ENCODE measurements around the gene SORCS2. TPM values are rescaled to one million over a fixed set of nuclear protein-coding genes. Genes with fewer than 3 reads are reported as not detected.

The SORCS2 gene
- polyA plus RNA-seq, 1 donor from 2014 or later: 1.0 TPM

- no peak overlapping the region for H3K9ac ChIP-seq (ENCODE audit: low read length)
- no peaks in the 10 kb centered on the region for H4K20me1 ChIP-seq (ENCODE audit: insufficient read depth)
- no peaks in the 10 kb centered on the region for H3K9me3 ChIP-seq (ENCODE audit: low read length)
- no peaks in the 10 kb centered on the region for H3K9me2 ChIP-seq (ENCODE audit: insufficient read depth, low read length)
- TF ChIP-seq EP300 (conservative IDR thresholded peaks at IDR 0.05; ENCODE audit: poor library complexity, severe bottlenecking): no peak
- TF ChIP-seq MXI1 (conservative IDR thresholded peaks at IDR 0.05; ENCODE audit: poor library complexity, severe bottlenecking): no peak
- no peak for TF ChIP-seq REST (IDR thresholded peaks at IDR 0.05; ENCODE audit: borderline replicate concordance)
- TF ChIP-seq CTCF (IDR thresholded peaks at IDR 0.05; ENCODE audit: poor library complexity, severe bottlenecking): no peak
- TF ChIP-seq POLR2AphosphoS5 (IDR thresholded peaks at IDR 0.05): no peak
- no peak for TF ChIP-seq EZH2 (IDR thresholded peaks at IDR 0.05; ENCODE audit: borderline replicate concordance, insufficient read depth, low read length, poor library complexity, severe bottlenecking)
- TF ChIP-seq TAF1 (IDR thresholded peaks at IDR 0.05; ENCODE audit: low read depth): no peak
- no peak for TF ChIP-seq SMC3 (conservative IDR thresholded peaks at IDR 0.05; ENCODE audit: poor library complexity)
- no peak for TF ChIP-seq RAD21 (conservative IDR thresholded peaks at IDR 0.05)
- no peak overlapping the region for H3K4me3 ChIP-seq (ENCODE audit: low read length)
- no peak overlapping the region for H3K27ac ChIP-seq (ENCODE audit: low read length)
- no peaks in the 10 kb centered on the region for H3K79me2 ChIP-seq (replicated peaks; ENCODE audit: insufficient read depth, low read length)
- H3K36me3 ChIP-seq (ENCODE audit: insufficient read depth, low read length): no peaks in the 10 kb centered on the region
- H3F3A ChIP-seq (ENCODE audit: insufficient read depth, low read length, poor library complexity, severe bottlenecking): no peaks in the 10 kb centered on the region
- H3K4me2 ChIP-seq (ENCODE audit: low read length): no peak overlapping the region
- no peaks in the 10 kb centered on the region for H3K27me3 ChIP-seq (ENCODE audit: insufficient read depth, low read depth, low read length)
- H2AFZ ChIP-seq (ENCODE audit: low read depth, low read length): no peak overlapping the region
These were observed 88.8 kb downstream of the SORCS2 start for GRCh38 chr4:7280926-7281690.

GRCh38 chr4:7281691-7282665, 89.6 kb downstream of the SORCS2 start:
- Histone ChIP-seq H3K9me2 (ENCODE audit: insufficient read depth, low read length) (no peaks in the 10 kb centered on the region), H3K36me3 (ENCODE audit: insufficient read depth, low read length) (no peaks in the 10 kb centered on the region), H3K4me2 (ENCODE audit: low read length) (no peak overlapping the region), H3K79me2 (replicated peaks; ENCODE audit: insufficient read depth, low read length) (no peaks in the 10 kb centered on the region), H3K4me3 (ENCODE audit: low read length) (no peak overlapping the region), H4K20me1 (ENCODE audit: insufficient read depth) (no peaks in the 10 kb centered on the region), H3K27ac (ENCODE audit: low read length) (no peak overlapping the region), H2AFZ (ENCODE audit: low read depth, low read length) (no peak overlapping the region), H3K9me3 (ENCODE audit: low read length) (no peaks in the 10 kb centered on the region), H3F3A (ENCODE audit: insufficient read depth, low read length, poor library complexity, severe bottlenecking) (no peaks in the 10 kb centered on the region), H3K9ac (ENCODE audit: low read length) (no peak overlapping the region), H3K27me3 (ENCODE audit: insufficient read depth, low read depth, low read length) (no peaks in the 10 kb centered on the region)
- TF ChIP-seq MXI1 (conservative IDR thresholded peaks at IDR 0.05; ENCODE audit: poor library complexity, severe bottlenecking) (no peak), RAD21 (conservative IDR thresholded peaks at IDR 0.05) (no peak), POLR2AphosphoS5 (IDR thresholded peaks at IDR 0.05) (no peak), SMC3 (conservative IDR thresholded peaks at IDR 0.05; ENCODE audit: poor library complexity) (no peak), TAF1 (IDR thresholded peaks at IDR 0.05; ENCODE audit: low read depth) (no peak), EZH2 (IDR thresholded peaks at IDR 0.05; ENCODE audit: borderline replicate concordance, insufficient read depth, low read length, poor library complexity, severe bottlenecking) (no peak), CTCF (IDR thresholded peaks at IDR 0.05; ENCODE audit: poor library complexity, severe bottlenecking) (no peak), REST (IDR thresholded peaks at IDR 0.05; ENCODE audit: borderline replicate concordance) (no peak), EP300 (conservative IDR thresholded peaks at IDR 0.05; ENCODE audit: poor library complexity, severe bottlenecking) (no peak)

Data from neural cell (in vitro differentiated cells).